ENCODE results near the gene PDCD1.
"Not testable (repeated sequence)": the region's sequence is repeated elsewhere in the genome, so short reads cannot be mapped to it uniquely, and the experiment has no call there.

PDCD1 gene

GRCh38 chr2:241810307-241811200, 48.1 kb downstream of the PDCD1 start:
- no peak for DNase-seq

- no peak for DNase-seq
Measured at GRCh38 chr2:241809383-241810306, 49.0 kb downstream of the PDCD1 start.

GRCh38 chr2:241808721-241809382, 49.8 kb downstream of the PDCD1 start, which contains the start of gene NEU4:
NEU4 (plus strand) TSS chr2:241809193; CDS start chr2:241814485, 5,292 bp downstream.
- DNase-seq, result no peak

GRCh38 chr2:241808051-241808720, 50.5 kb downstream of the PDCD1 start:
- no peak for DNase-seq

GRCh38 chr2:241806217-241806616, 52.5 kb downstream of the PDCD1 start:
- DNase-seq, result not testable (repeated sequence)

GRCh38 chr2:241804326-241805229, 54.1 kb downstream of the PDCD1 start:
- no peak for DNase-seq

GRCh38 chr2:241803387-241804325, 55.0 kb downstream of the PDCD1 start:
- DNase-seq, result no peak

- no peak for DNase-seq
Measured at GRCh38 chr2:241802421-241803318, 56.0 kb downstream of the PDCD1 start.

GRCh38 chr2:241801611-241802420, 56.9 kb downstream of the PDCD1 start:
- DNase-seq, result no peak

GRCh38 chr2:241800198-241800903, 58.3 kb downstream of the PDCD1 start:
- not testable (repeated sequence) for DNase-seq
